Ishikawa (cell line): ENCODE results near the gene NKX1-1.

ENCODE experiments used
- EP300 ChIP-seq: IDR thresholded peaks from 2 replicates; pipeline ENCODE4 v1.6.1; 2012; ENCODE audit warnings: borderline replicate concordance
- USF1 ChIP-seq: IDR thresholded peaks from 2 replicates; pipeline ENCODE4 v1.6.1; 2012

- TF ChIP-seq USF1 (no peak), EP300 (no peak)
Observed at GRCh38 chr4:1356181-1356998, 49.9 kb downstream of the NKX1-1 start.
